A673 (cell line): ENCODE results near the gene MYO1H. TPM values are rescaled to one million over a fixed set of nuclear protein-coding genes. Genes with fewer than 3 reads are reported as not detected.
"Not testable (repeated sequence)": the region's sequence is repeated elsewhere in the genome, so short reads cannot be mapped to it uniquely, and the experiment has no call there.

Experiments
- BruUV-seq: library from RNA; stranded (reverse); fragments of 400-500 nt; replicated peaks from 2 replicates; lab custom pipeline; 2021; lab: Mats Ljungman, UMichigan
- CTCF ChIA-PET: fragments of 300-600 bp; sonication (Branson Sonifier 250); formaldehyde crosslinking; loops from one replicate; lab custom pipeline; 2022; ENCODE audit warnings: antibody characterized with exemption; lab: Charles Lee
- POLR2A ChIA-PET: fragments of 300-600 bp; sonication (Branson Sonifier 250); formaldehyde crosslinking; loops from one replicate; lab custom pipeline; 2022; ENCODE audit warnings: antibody characterized with exemption; ENCODE audit not compliant: low non-redundant PET; lab: Charles Lee
- DNase-seq: peaks from one replicate; pipeline ENCODE4 v3.0.0-alpha.2; 2015; ENCODE audit warnings: low spot score
- H3K27ac ChIP-seq: fragments of 200-600 bp; sonication (generic); 2 replicates; pipeline ENCODE4 v1.5.1; 2016; ENCODE audit warnings: mixed run types, low read depth, mild to moderate bottlenecking, mixed read lengths, antibody characterized with exemption, low read length; ENCODE audit not compliant: poor library complexity, severe bottlenecking
- H3K27me3 ChIP-seq: fragments of 200-600 bp; sonication (generic); replicated peaks from 2 replicates; pipeline ENCODE4 v1.6.1; 2017; ENCODE audit warnings: mixed run types, low read depth, mild to moderate bottlenecking, mixed read lengths, antibody characterized with exemption, low read length; ENCODE audit not compliant: insufficient read depth, poor library complexity
- H3K36me3 ChIP-seq: fragments of 200-600 bp; sonication (generic); 2 replicates; pipeline ENCODE4 v1.6.1; 2016; ENCODE audit warnings: mixed run types, mild to moderate bottlenecking, mixed read lengths, antibody characterized with exemption, low read length; ENCODE audit not compliant: insufficient read depth, poor library complexity, severe bottlenecking
- H3K4me1 ChIP-seq: fragments of 200-600 bp; sonication (generic); 2 replicates; pipeline ENCODE4 v1.6.1; 2017; ENCODE audit warnings: mixed run types, mild to moderate bottlenecking, mixed read lengths, antibody characterized with exemption, low read length; ENCODE audit not compliant: insufficient read depth, poor library complexity, severe bottlenecking
- H3K4me3 ChIP-seq: fragments of 200-600 bp; sonication (generic); 2 replicates; pipeline ENCODE4 v1.5.1; 2016; ENCODE audit warnings: low read depth, mixed run types, mild to moderate bottlenecking, mixed read lengths, low read length; ENCODE audit not compliant: poor library complexity, severe bottlenecking
- H3K9me3 ChIP-seq: fragments of 200-600 bp; sonication (generic); 2 replicates; pipeline ENCODE4 v1.6.1; 2016; ENCODE audit warnings: mixed run types, low read depth, mild to moderate bottlenecking, mixed read lengths, antibody characterized with exemption, low read length; ENCODE audit not compliant: poor library complexity, severe bottlenecking
- CTCF ChIP-seq: fragments of 300-800, 200-600 bp; sonication (generic); conservative IDR thresholded peaks from 2 replicates; pipeline ENCODE4 v1.5.1; 2017; ENCODE audit warnings: low read depth, mild to moderate bottlenecking, antibody characterized with exemption, low read length, moderate library complexity, mixed read lengths
- EZH2 ChIP-seq: fragments of 200-600 bp; sonication (generic); IDR thresholded peaks from 2 replicates; pipeline ENCODE4 v1.6.1; 2017; ENCODE audit warnings: borderline replicate concordance, low read depth, mild to moderate bottlenecking, mixed read lengths, antibody characterized with exemption, low read length; ENCODE audit not compliant: poor library complexity, severe bottlenecking
- intact Hi-C: fragments of 100-400 bp; cut with micrococcal nuclease; formaldehyde crosslinking; loops from one replicate; pipeline ENCODE4 v1.10.0; 2022; ENCODE audit not compliant: unreplicated experiment
- total RNA-seq: library from RNA; stranded (reverse); gene quantifications from 2 replicates; pipeline ENCODE4 v1.2.3, GENCODE V29; 2021

Gene MYO1H
- total RNA-seq, 1 experiment from 2014 or later: not detected

DNA sequence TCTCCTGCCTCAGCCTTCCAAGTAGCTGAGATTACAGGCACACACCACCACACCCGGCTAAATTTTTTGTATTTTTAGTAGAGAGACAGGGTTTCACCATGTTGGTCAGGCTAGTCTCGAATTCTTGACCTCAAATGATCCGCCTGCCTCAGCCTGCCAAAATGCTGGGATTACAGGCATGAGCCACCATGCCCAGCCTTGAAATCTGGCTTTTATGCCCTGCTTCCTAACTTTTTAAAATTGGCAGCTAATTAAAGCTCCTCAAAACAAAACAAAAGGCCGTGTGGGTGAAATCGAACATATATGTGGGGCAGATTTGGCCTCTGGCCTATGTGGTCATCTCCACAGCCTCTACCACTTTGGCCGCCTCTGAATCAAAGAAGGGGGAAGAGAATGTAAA lies 91.5 kb downstream of the MYO1H start:
- CTCF ChIA-PET: no interaction called here

DNA sequence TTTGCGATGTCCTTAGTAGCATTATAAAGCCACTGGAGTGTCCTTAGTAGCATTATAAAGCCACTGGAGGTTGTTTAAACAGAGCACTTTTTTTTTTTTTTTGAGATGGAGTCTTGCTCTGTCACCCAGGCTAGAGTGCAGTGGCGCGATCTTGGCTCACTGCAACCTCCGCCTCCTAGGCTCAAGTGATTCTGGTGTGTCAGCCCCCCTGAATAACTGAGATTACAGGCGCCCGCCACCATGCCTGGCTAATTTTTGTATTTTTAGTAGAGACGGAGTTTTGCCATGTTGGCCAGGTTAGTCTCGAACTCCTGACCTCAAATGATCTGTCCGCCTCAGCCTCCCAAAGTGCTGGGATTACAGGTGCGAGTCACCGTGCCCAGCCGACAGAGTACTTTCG lies 92.3 kb downstream of the MYO1H start:
- H3K27me3 ChIP-seq, H3K9me3 ChIP-seq, H3K4me1 ChIP-seq, H3K27ac ChIP-seq, H3K4me3 ChIP-seq, CTCF ChIA-PET, H3K36me3 ChIP-seq, BruUV-seq, intact Hi-C loops, DNase-seq, POLR2A ChIA-PET: not testable (repeated sequence)

More for the DNA sequence above, 91.5 kb downstream of the MYO1H start:
- Histone ChIP-seq H3K4me3 (no peak overlapping the region), H3K9me3 (no peaks in the 10 kb centered on the region), H3K36me3 (no peaks in the 10 kb centered on the region), H3K4me1 (no peaks in the 10 kb centered on the region), H3K27me3 (no peaks in the 10 kb centered on the region), H3K27ac (no peak overlapping the region)
- BruUV-seq: no TSS peak
- POLR2A ChIA-PET: interaction anchor here (0.6 kb wide), 1 partner anchor 24 kb away, joined by 3 read pairs; no protein-coding TSS in a partner anchor
- no peak for DNase-seq
- intact Hi-C loops: no loop called here
- TF ChIP-seq EZH2: no peak
- no peak for TF ChIP-seq CTCF

DNA sequence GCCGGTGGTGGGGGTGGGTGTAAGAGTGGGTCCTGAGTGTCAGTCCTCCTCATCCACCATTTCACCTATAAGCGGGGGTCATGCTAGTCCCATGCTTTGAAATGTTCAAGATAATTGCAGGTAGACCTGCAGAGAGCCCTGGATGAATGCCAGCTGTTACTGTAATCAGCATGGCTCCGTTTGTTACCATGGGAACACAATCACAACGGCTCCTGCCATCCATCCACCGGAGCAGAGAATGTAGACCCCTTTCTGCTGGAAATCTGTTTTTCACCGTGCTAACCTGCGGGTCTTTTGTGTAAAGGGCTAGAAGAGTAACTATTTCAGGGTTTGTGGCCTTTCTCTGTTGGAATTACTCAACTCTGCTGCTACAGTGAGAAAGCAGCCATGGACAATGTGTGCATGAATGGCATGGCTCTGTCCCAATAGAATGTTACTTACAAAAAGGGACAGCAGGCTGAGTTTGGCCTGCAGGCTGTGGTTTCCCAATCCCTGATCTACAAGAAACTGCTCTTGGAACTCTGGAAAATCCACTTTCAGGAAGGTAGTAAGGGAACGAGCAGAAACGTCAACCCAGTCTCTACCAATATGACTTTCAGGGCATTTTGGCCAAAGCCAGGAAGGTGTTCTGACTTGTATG lies 93.3 kb downstream of the MYO1H start:
- ChIA-PET CTCF (no interaction called here), POLR2A (no interaction called here)
- DNase-seq: no peak
- TF ChIP-seq EZH2: no peak
- TF ChIP-seq CTCF: no peak
- intact Hi-C loops: no loop called here
- H3K27me3 ChIP-seq: no peaks in the 10 kb centered on the region
- no peaks in the 10 kb centered on the region for H3K36me3 ChIP-seq
- H3K9me3 ChIP-seq: no peaks in the 10 kb centered on the region
- no peak overlapping the region for H3K27ac ChIP-seq
- no TSS peak for BruUV-seq
- no peak overlapping the region for H3K4me3 ChIP-seq
- H3K4me1 ChIP-seq: no peaks in the 10 kb centered on the region

DNA sequence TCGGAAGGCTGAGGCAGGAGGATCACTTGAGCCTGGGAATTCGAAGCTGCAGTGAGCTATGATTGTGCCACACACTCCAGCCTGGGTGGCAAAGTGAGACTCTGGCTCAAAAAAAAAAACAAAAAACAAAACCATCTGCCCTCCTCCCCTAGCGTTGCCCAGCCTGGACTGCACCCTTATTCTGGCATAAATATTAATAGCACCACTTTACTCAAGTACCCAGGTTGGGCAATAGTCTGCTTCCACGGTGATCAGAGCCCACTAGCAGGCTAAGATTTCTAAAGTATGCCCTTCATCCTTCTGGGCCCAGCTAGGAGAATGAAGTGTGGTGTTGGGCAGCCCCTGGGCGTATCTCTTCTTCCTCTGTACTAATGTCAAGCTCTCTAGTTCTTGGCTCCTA lies 96.1 kb downstream of the MYO1H start:
- CTCF ChIA-PET: no interaction called here
- Histone ChIP-seq H3K9me3 (no peaks in the 10 kb centered on the region), H3K36me3 (peaks cover 10% of the 10 kb centered on the region), H3K27me3 (no peaks in the 10 kb centered on the region), H3K4me1 (no peaks in the 10 kb centered on the region), H3K4me3 (no peak overlapping the region), H3K27ac (no peak overlapping the region)
- POLR2A ChIA-PET: interaction anchor here (0.6 kb wide), 1 partner anchor 19 kb away, joined by 4 read pairs; no protein-coding TSS in a partner anchor
- BruUV-seq: no TSS peak
- intact Hi-C loops: no loop called here
- TF ChIP-seq EZH2 (no peak), CTCF (no peak)
- no peak for DNase-seq
